CD4-positive, alpha-beta T cell treated with Interleukin-15 for 4 hours (primary cell): ENCODE results near the gene MAP4K2.

Source experiments
- DNase-seq: peaks from one replicate; pipeline ENCODE4 v3.0.0-alpha.2; 2020; ENCODE audit warnings: low spot score

MAP4K2 gene

GRCh38 chr11:64790205-64791095, 12.6 kb downstream of the MAP4K2 start:
- no peak for DNase-seq

GRCh38 chr11:64789331-64790204, 13.4 kb downstream of the MAP4K2 start:
- no peak for DNase-seq

- DNase-seq, result no peak
Observed at GRCh38 chr11:64788321-64789215, 14.4 kb downstream of the MAP4K2 start.

GRCh38 chr11:64787526-64788320, 15.3 kb downstream of the MAP4K2 start:
- DNase-seq, result peak; percentile 64

- DNase-seq, result no peak
Observed at GRCh38 chr11:64786308-64786707, 16.7 kb downstream of the MAP4K2 start.

- DNase-seq, result no peak
Observed at GRCh38 chr11:64784813-64785581, 18.0 kb downstream of the MAP4K2 start.

- DNase-seq, result peak; percentile 100
Observed at GRCh38 chr11:64778473-64779298, 24.3 kb downstream of the MAP4K2 start, which contains the start of gene SF1. SF1 (minus strand) TSS chr11:64778542; CDS start chr11:64778392, 150 bp downstream.

GRCh38 chr11:64778223-64778472, 24.9 kb downstream of the MAP4K2 start:
- no peak for DNase-seq

GRCh38 chr11:64777449-64778222, 25.4 kb downstream of the MAP4K2 start:
- DNase-seq, result peak; percentile 79

- no peak for DNase-seq
Observed at GRCh38 chr11:64776875-64777274, 26.1 kb downstream of the MAP4K2 start.

GRCh38 chr11:64776425-64776824, 26.6 kb downstream of the MAP4K2 start:
- no peak for DNase-seq

- DNase-seq, result no peak
Observed at GRCh38 chr11:64774144-64774543, 28.9 kb downstream of the MAP4K2 start.

GRCh38 chr11:64772303-64773018, 30.6 kb downstream of the MAP4K2 start:
- no peak for DNase-seq

- DNase-seq, result no peak
Observed at GRCh38 chr11:64771861-64772260, 31.2 kb downstream of the MAP4K2 start.

- no peak for DNase-seq
Observed at GRCh38 chr11:64770120-64770519, 32.9 kb downstream of the MAP4K2 start.

GRCh38 chr11:64769283-64769682, 33.7 kb downstream of the MAP4K2 start:
- no peak for DNase-seq

- no peak for DNase-seq
Observed at GRCh38 chr11:64768300-64768694, 34.7 kb downstream of the MAP4K2 start.
